ENCODE results near the gene TIFAB.

Gene TIFAB

GRCh38 chr5:135488727-135489465, 36.7 kb upstream of the TIFAB start (continued):
- TF ChIP-seq ZNF843 (tag by site-specific recombination; IDR thresholded peaks at IDR 0.05) (peak; percentile 26; the same call in 1 of the 2 replicates), ZNF398 (tag by site-specific recombination; IDR thresholded peaks at IDR 0.05) (peak; percentile 51), ZNF518A (tag by site-specific recombination; conservative IDR thresholded peaks at IDR 0.05; ENCODE audit: low read depth) (peak; percentile 21; the same call in 1 of the 2 replicates), ZNF488 (tag by site-specific recombination; IDR thresholded peaks at IDR 0.05) (no peak), ZNF366 (tag by site-specific recombination; conservative IDR thresholded peaks at IDR 0.05) (peak; percentile 43; the same call in 1 of the 2 replicates), KLF1 (tag by site-specific recombination; IDR thresholded peaks at IDR 0.05) (peak; percentile 94), ZNF561 (tag by site-specific recombination; IDR thresholded peaks at IDR 0.05; ENCODE audit: borderline replicate concordance) (peak; percentile 88; the same call in 1 of the 2 replicates), ZNF785 (tag by site-specific recombination; IDR thresholded peaks at IDR 0.05) (no peak), PRDM1 (tag by site-specific recombination; IDR thresholded peaks at IDR 0.05) (no peak), ZNF24 (tag by site-specific recombination; IDR thresholded peaks at IDR 0.05) (no peak), ZNF449 (tag by site-specific recombination; IDR thresholded peaks at IDR 0.05) (0 out of 2 replicates have a peak, but pooled peaks have one; percentile 21), ZSCAN30 (tag by site-specific recombination; IDR thresholded peaks at IDR 0.05) (peak; percentile 99), IKZF3 (tag by site-specific recombination; IDR thresholded peaks at IDR 0.05) (peak; percentile 76), SP2 (tag by site-specific recombination; IDR thresholded peaks at IDR 0.05) (peak; percentile 79), ZBTB48 (tag by site-specific recombination; IDR thresholded peaks at IDR 0.05) (no peak; the same call in 1 of the 2 replicates), MZF1 (tag by site-specific recombination; IDR thresholded peaks at IDR 0.05; ENCODE audit: borderline replicate concordance) (no peak), GLIS1 (tag by site-specific recombination; IDR thresholded peaks at IDR 0.05) (peak; percentile 45), ZNF341 (tag by site-specific recombination; IDR thresholded peaks at IDR 0.05; ENCODE audit: low read depth) (peak; percentile 90), PATZ1 (tag by site-specific recombination; IDR thresholded peaks at IDR 0.05) (peak; percentile 82), ZNF610 (tag by site-specific recombination; IDR thresholded peaks at IDR 0.05; ENCODE audit: borderline replicate concordance) (peak; percentile 48; the same call in 1 of the 2 replicates), ZIC2 (tag by site-specific recombination; IDR thresholded peaks at IDR 0.05) (peak; percentile 65), ZNF629 (tag by site-specific recombination; IDR thresholded peaks at IDR 0.05) (no peak), ZBTB6 (tag by site-specific recombination; IDR thresholded peaks at IDR 0.05) (peak; percentile 79), EGR2 (tag by site-specific recombination; IDR thresholded peaks at IDR 0.05; ENCODE audit: low read depth) (peak; percentile 92)
